Calu3 (cell line): ENCODE measurements around the gene MAP3K21. TPM values are rescaled to one million over a fixed set of nuclear protein-coding genes. Genes with fewer than 3 reads are reported as not detected.

Source experiments
- BruUV-seq: library from RNA; stranded (reverse); fragments of 400-500 nt; replicated peaks from 2 replicates; lab custom pipeline; 2021; lab: Mats Ljungman, UMichigan
- CTCF ChIA-PET: fragments of 300-600 bp; sonication (Branson Sonifier 250); formaldehyde crosslinking; loops from one replicate; lab custom pipeline; 2022; ENCODE audit warnings: antibody characterized with exemption; lab: Charles Lee
- DNase-seq: peaks from one replicate; pipeline ENCODE4 v3.0.0; 2022
- H3K27ac Mint-ChIP-seq: one replicate; pipeline ENCODE4 v1.8.0; 2022; ENCODE audit warnings: mixed read lengths; ENCODE audit not compliant: unreplicated experiment
- H3K27me3 Mint-ChIP-seq: one replicate; pipeline ENCODE4 v1.8.0; 2022; ENCODE audit warnings: mixed read lengths; ENCODE audit not compliant: unreplicated experiment
- H3K36me3 Mint-ChIP-seq: one replicate; pipeline ENCODE4 v1.8.0; 2022; ENCODE audit warnings: mild to moderate bottlenecking, moderate library complexity, mixed read lengths; ENCODE audit not compliant: insufficient read depth, unreplicated experiment
- H3K4me1 Mint-ChIP-seq: one replicate; pipeline ENCODE4 v1.8.0; 2022; ENCODE audit warnings: mild to moderate bottlenecking, low read depth, mixed read lengths; ENCODE audit not compliant: unreplicated experiment
- H3K4me3 Mint-ChIP-seq: one replicate; pipeline ENCODE4 v1.8.0; 2022; ENCODE audit warnings: mild to moderate bottlenecking, low read depth, moderate library complexity, mixed read lengths; ENCODE audit not compliant: unreplicated experiment
- H3K9me3 Mint-ChIP-seq: one replicate; pipeline ENCODE4 v1.8.0; 2022; ENCODE audit warnings: low read depth, mixed read lengths; ENCODE audit not compliant: unreplicated experiment
- CTCF ChIP-seq: fragments of 200-600 bp; IDR thresholded peaks from one replicate; pipeline ENCODE4 v1.8.0; 2022; ENCODE audit warnings: antibody characterized with exemption; ENCODE audit not compliant: unreplicated experiment
- intact Hi-C: fragments of 100-400 bp; cut with micrococcal nuclease; formaldehyde crosslinking; loops from one replicate; pipeline ENCODE4 v1.10.0; 2022; ENCODE audit not compliant: unreplicated experiment
- total RNA-seq: library from RNA; stranded (reverse); gene quantifications from 2 replicates; pipeline ENCODE4 v1.2.3, GENCODE V29; 2022

The MAP3K21 gene
- total RNA-seq, 1 experiment from 2014 or later = 33.6 TPM

- CTCF ChIA-PET = interaction anchor here (0.7 to 1.3 kb wide), 4 partner anchors 9 to 52 kb away, joined by 3 to 4 read pairs (median 3); no protein-coding TSS in a partner anchor
- Mint-ChIP-seq H3K9me3 (no peaks in the 10 kb centered on the region), H3K36me3 (peaks cover 16% of the 10 kb centered on the region), H3K4me3 (peak overlapping the region; percentile 87), H3K27me3 (no peaks in the 10 kb centered on the region), H3K27ac (peak overlapping the region; percentile 63), H3K4me1 (peaks cover 40% of the 10 kb centered on the region)
- BruUV-seq = no TSS peak
- intact Hi-C loops = loop anchor here (2.0 to 5.0 kb wide), 2 partner anchors 32 to 38 kb away; partner anchors contain the start of gene MAP3K21
- DNase-seq = peak; percentile 44
- no peak for TF ChIP-seq CTCF
Measured at GRCh38 chr1:233294913-233295236, 32.6 kb upstream of the MAP3K21 start.

DNA sequence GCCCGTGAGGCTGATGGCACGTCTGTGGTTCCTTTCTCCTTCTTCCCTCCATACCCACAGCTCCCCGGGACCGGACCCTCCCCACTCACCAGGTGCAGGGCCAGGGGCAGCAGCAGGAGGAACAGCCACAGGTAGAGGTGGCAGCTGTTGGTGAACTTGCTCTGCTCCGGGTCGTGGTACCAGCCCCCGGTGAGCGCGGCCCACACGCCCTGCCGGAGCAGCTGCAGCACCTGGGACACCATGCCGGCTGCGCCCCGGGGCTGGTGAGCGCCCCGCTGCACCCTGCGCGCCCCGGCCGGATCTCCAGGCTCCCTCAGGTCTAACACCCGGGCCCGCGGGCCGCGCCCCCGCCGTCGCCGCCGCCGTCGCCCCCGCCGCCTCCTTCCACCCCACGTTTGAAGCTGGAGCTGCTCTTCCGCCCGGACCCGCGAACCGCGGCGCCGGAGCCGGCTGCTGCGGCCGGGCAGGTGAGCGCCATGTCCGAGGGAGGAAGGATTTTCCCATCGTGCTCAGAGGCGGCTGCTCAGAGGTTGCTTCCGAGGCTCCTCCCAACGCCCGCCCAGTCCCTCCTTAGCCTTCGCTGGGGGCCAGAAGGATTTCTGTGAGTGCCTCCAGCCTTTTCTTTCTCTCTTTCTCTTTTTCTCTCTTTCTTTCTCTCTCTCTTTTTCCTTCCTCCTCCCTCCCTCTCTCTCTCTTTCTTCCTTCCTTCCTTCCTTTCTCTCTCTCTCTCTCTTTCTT lies 32.1 kb upstream of the MAP3K21 start, which contains the start of gene PCNX2:
PCNX2 (minus strand) TSS at position 489 of the 738 bp plus-strand sequence; CDS start at position 242, 247 bp downstream.
- peaks cover 16% of the 10 kb centered on the region for H3K36me3 Mint-ChIP-seq
- H3K9me3 Mint-ChIP-seq = no peaks in the 10 kb centered on the region
- H3K4me3 Mint-ChIP-seq = peak within 1 kb of the TSS; percentile 87
- intact Hi-C loops = loop anchor here (2.0 kb wide), 1 partner anchor 31 kb away; the partner anchor contains the start of gene MAP3K21
- no peaks in the 10 kb centered on the region for H3K27me3 Mint-ChIP-seq
- no peak for TF ChIP-seq CTCF
- BruUV-seq = no TSS peak
- H3K27ac Mint-ChIP-seq = peak within 1 kb of the TSS; percentile 63
- peaks cover 35% of the 10 kb centered on the region for H3K4me1 Mint-ChIP-seq
- CTCF ChIA-PET = interaction anchor here (0.7 to 1.3 kb wide), 4 partner anchors 8 to 53 kb away, joined by 3 to 4 read pairs (median 3); no protein-coding TSS in a partner anchor
- peak; percentile 82 for DNase-seq

DNA sequence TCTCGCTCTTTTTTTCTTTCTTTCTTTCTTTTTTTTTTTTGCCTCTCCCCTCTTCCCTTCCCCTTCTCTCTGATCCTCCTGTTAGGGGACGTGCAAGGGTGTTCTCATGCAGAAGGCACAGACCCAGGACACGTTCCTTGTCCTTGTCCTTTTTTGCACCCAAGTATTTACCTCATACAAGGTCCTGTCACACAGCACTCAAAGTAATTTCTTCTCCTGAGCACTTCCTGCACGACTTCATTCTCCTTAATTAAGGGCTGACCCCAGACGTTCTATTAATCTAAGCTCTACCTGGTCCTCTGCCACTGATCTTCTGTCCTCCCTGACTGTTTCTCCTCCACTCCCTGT lies 31.6 kb upstream of the MAP3K21 start:
- peak overlapping the region; percentile 87 for H3K4me3 Mint-ChIP-seq
- no peak for TF ChIP-seq CTCF
- DNase-seq = no peak
- CTCF ChIA-PET = interaction anchor here (0.8 kb wide), 1 partner anchor 9 kb away, joined by 3 read pairs; no protein-coding TSS in a partner anchor
- H3K4me1 Mint-ChIP-seq = peaks cover 33% of the 10 kb centered on the region
- peak overlapping the region; percentile 63 for H3K27ac Mint-ChIP-seq
- no peaks in the 10 kb centered on the region for H3K27me3 Mint-ChIP-seq
- no peaks in the 10 kb centered on the region for H3K9me3 Mint-ChIP-seq
- intact Hi-C loops = loop anchor here (2.0 kb wide), 1 partner anchor 31 kb away; the partner anchor contains the start of gene MAP3K21
- peaks cover 16% of the 10 kb centered on the region for H3K36me3 Mint-ChIP-seq
- TSS peak; percentile 51 for BruUV-seq

GRCh38 chr1:233299450-233299849 lies 28.1 kb upstream of the MAP3K21 start:
- H3K27ac Mint-ChIP-seq = no peak overlapping the region
- TF ChIP-seq CTCF = no peak
- CTCF ChIA-PET = interaction anchor here (0.6 kb wide), 1 partner anchor 68 kb away, joined by 4 read pairs; no protein-coding TSS in a partner anchor
- no peak for DNase-seq
- H3K9me3 Mint-ChIP-seq = no peaks in the 10 kb centered on the region
- BruUV-seq = no TSS peak
- H3K36me3 Mint-ChIP-seq = peaks cover 16% of the 10 kb centered on the region
- H3K27me3 Mint-ChIP-seq = no peaks in the 10 kb centered on the region
- no peak overlapping the region for H3K4me3 Mint-ChIP-seq
- peaks cover 11% of the 10 kb centered on the region for H3K4me1 Mint-ChIP-seq
- intact Hi-C loops = no loop called here
